ENCODE results near the gene CDC26. TPM values are rescaled to one million over a fixed set of nuclear protein-coding genes. Genes with fewer than 3 reads are reported as not detected.
"Not testable (repeated sequence)": the region's sequence is repeated elsewhere in the genome, so short reads cannot be mapped to it uniquely, and the experiment has no call there.

The CDC26 gene
- total RNA-seq, 1 experiment from 2014 or later = 32.4 TPM

- CTCF ChIA-PET = no interaction called here
- H2AFZ ChIP-seq (ENCODE audit: low read length) = no peak overlapping the region
- TF ChIP-seq CTCF (conservative IDR thresholded peaks at IDR 0.05; ENCODE audit: low read depth, low read length) (no peak), EZH2 (IDR thresholded peaks at IDR 0.05; ENCODE audit: low read length, unreplicated experiment) (no peak), EZH2phosphoT487 (IDR thresholded peaks at IDR 0.05; ENCODE audit: borderline replicate concordance, low read length) (no peak)
- no peaks in the 10 kb centered on the region for H3K9me3 ChIP-seq (ENCODE audit: low read length)
- no peaks in the 10 kb centered on the region for H3K27me3 ChIP-seq (ENCODE audit: low read length)
- POLR2A ChIA-PET (ENCODE audit: unreplicated experiment) = no interaction called here
- intact Hi-C loops (cut with micrococcal nuclease) = no loop called here
- DNase-seq (no peak), ATAC-seq (no peak)
- BruUV-seq (replicated peaks) = no TSS peak
- H3K4me2 ChIP-seq (ENCODE audit: low read length) = no peak overlapping the region
- no peaks in the 10 kb centered on the region for H4K20me1 ChIP-seq (ENCODE audit: low read length)
- H3K27ac ChIP-seq (ENCODE audit: low read length) = no peak overlapping the region
- H3K4me1 ChIP-seq (ENCODE audit: insufficient read depth, low read length) = no peaks in the 10 kb centered on the region
- no peak overlapping the region for H3K9ac ChIP-seq (ENCODE audit: low read length)
- no peaks in the 10 kb centered on the region for H3K9me2 ChIP-seq (replicated peaks; ENCODE audit: low read length)
- H3K36me3 ChIP-seq (ENCODE audit: low read depth, low read length) = no peaks in the 10 kb centered on the region
- H3K79me2 ChIP-seq (ENCODE audit: low read length) = no peaks in the 10 kb centered on the region
- H3F3A ChIP-seq (ENCODE audit: low read length, unreplicated experiment) = no peaks in the 10 kb centered on the region
- no peak overlapping the region for H3K4me3 ChIP-seq (ENCODE audit: low read length)
Observed at GRCh38 chr9:113237026-113237425, 38.3 kb downstream of the CDC26 start.

DNA sequence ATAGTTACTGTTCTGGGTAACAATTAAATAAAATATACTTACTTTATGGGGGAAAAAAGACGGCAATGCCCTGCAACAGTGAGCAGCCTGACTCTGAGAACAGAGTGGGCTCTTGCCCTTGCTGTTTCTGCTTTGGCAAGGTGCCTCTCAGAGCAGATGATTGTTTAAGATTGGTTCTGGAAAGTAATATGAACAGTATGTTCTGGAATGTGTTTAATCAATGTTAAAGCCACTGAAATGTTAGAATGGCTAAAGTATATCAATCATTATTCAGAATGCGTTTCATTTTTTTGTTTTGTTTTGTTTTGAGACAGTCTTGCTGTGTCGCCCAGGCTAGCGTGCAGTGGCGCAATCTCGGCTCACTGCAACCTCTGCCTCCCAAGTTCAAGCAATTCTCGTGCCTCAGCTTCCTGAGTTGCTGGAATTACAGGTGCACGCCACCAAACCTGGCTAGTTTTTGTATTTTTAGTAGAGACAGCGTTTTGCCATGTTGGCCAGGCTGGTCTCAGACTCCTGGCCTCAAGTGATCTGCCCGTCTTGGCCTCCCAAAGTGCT, 39.6 kb downstream of the CDC26 start:
- CTCF ChIA-PET; intact Hi-C loops (cut with micrococcal nuclease); H3K36me3 ChIP-seq (ENCODE audit: low read depth, low read length); BruUV-seq (replicated peaks); ATAC-seq; DNase-seq; H3K27me3 ChIP-seq (ENCODE audit: low read length); H4K20me1 ChIP-seq (ENCODE audit: low read length); POLR2A ChIA-PET (ENCODE audit: unreplicated experiment); H2AFZ ChIP-seq (ENCODE audit: low read length); H3K9me3 ChIP-seq (ENCODE audit: low read length); H3K4me3 ChIP-seq (ENCODE audit: low read length); H3K79me2 ChIP-seq (ENCODE audit: low read length); H3K9me2 ChIP-seq (replicated peaks; ENCODE audit: low read length); H3F3A ChIP-seq (ENCODE audit: low read length, unreplicated experiment); H3K4me2 ChIP-seq (ENCODE audit: low read length); H3K9ac ChIP-seq (ENCODE audit: low read length); H3K4me1 ChIP-seq (ENCODE audit: insufficient read depth, low read length); H3K27ac ChIP-seq (ENCODE audit: low read length): not testable (repeated sequence)

DNA sequence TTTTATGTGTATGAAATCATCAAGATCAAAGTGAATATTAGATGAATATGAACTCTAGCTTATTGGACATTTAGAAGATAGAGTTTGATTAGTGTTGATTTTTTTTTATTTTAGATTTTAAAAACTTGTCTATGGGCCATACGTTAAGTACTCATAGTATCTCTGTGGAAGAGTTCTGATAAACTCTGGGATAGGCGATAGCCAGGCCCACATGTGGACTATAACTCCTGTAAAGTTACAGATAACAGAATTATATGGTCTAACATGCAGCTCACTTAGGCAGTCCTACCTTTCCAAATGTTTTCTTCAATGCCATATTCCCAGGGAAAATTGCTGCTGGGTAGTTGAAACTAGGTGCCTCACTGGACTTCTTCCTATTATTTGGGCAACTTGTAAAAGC, 43.7 kb downstream of the CDC26 start:
- no peak overlapping the region for H3K4me2 ChIP-seq (ENCODE audit: low read length)
- no peaks in the 10 kb centered on the region for H3K9me3 ChIP-seq (ENCODE audit: low read length)
- no peak for TF ChIP-seq EZH2phosphoT487 (IDR thresholded peaks at IDR 0.05; ENCODE audit: borderline replicate concordance, low read length)
- TF ChIP-seq CTCF (conservative IDR thresholded peaks at IDR 0.05; ENCODE audit: low read depth, low read length) = no peak
- no peak for TF ChIP-seq EZH2 (IDR thresholded peaks at IDR 0.05; ENCODE audit: low read length, unreplicated experiment)
- ChIA-PET CTCF (no interaction called here), POLR2A (ENCODE audit: unreplicated experiment) (no interaction called here)
- H3K9ac ChIP-seq (ENCODE audit: low read length) = no peak overlapping the region
- no peak overlapping the region for H3K27ac ChIP-seq (ENCODE audit: low read length)
- intact Hi-C loops (cut with micrococcal nuclease) = no loop called here
- no peaks in the 10 kb centered on the region for H4K20me1 ChIP-seq (ENCODE audit: low read length)
- no peaks in the 10 kb centered on the region for H3K9me2 ChIP-seq (replicated peaks; ENCODE audit: low read length)
- no TSS peak for BruUV-seq (replicated peaks)
- H3K36me3 ChIP-seq (ENCODE audit: low read depth, low read length) = no peaks in the 10 kb centered on the region
- H3K4me3 ChIP-seq (ENCODE audit: low read length) = no peak overlapping the region
- H3F3A ChIP-seq (ENCODE audit: low read length, unreplicated experiment) = no peaks in the 10 kb centered on the region
- ATAC-seq (no peak), DNase-seq (no peak)
- H3K4me1 ChIP-seq (ENCODE audit: insufficient read depth, low read length) = no peaks in the 10 kb centered on the region
- no peaks in the 10 kb centered on the region for H3K79me2 ChIP-seq (ENCODE audit: low read length)
- no peaks in the 10 kb centered on the region for H3K27me3 ChIP-seq (ENCODE audit: low read length)
- H2AFZ ChIP-seq (ENCODE audit: low read length) = no peak overlapping the region

Measured in PC-3 (cell line).